Ectodermal cell (in vitro differentiated cells): ENCODE measurements around the gene PHLDB3.

Source experiments
- H3K27ac ChIP-seq: 2 replicates; pipeline ENCODE4 v1.7.0; 2013; ENCODE audit warnings: mild to moderate bottlenecking, low read depth, low read length; ENCODE audit not compliant: insufficient read depth, poor library complexity, severe bottlenecking
- H3K27me3 ChIP-seq: 2 replicates; pipeline ENCODE4 v1.7.0; 2013; ENCODE audit warnings: mild to moderate bottlenecking, low read length; ENCODE audit not compliant: insufficient read depth, control insufficient read depth, poor library complexity, severe bottlenecking
- H3K36me3 ChIP-seq: one replicate; pipeline ENCODE4 v1.7.0; 2013; ENCODE audit warnings: low read length; ENCODE audit not compliant: control insufficient read depth, insufficient read depth
- H3K4me1 ChIP-seq: one replicate; pipeline ENCODE4 v1.7.0; 2013; ENCODE audit warnings: low read length; ENCODE audit not compliant: control insufficient read depth, insufficient read depth
- H3K4me3 ChIP-seq: 2 replicates; pipeline ENCODE4 v1.7.0; 2013; ENCODE audit warnings: low read depth, low read length, control low read depth; ENCODE audit not compliant: insufficient read depth
- H3K9me3 ChIP-seq: 2 replicates; pipeline ENCODE4 v1.7.0; 2013; ENCODE audit warnings: mild to moderate bottlenecking, low read length, moderate library complexity; ENCODE audit not compliant: control insufficient read depth
- WGBS, 2 experiments: methylation state at CpG; one replicate each; pipeline ENCODE4 v1.1.7; 2013; ENCODE audit warnings: missing lambda C conversion rate in 2 of 2; 5-methylcytosine and 5-hydroxymethylcytosine counted together

PHLDB3 gene

DNA sequence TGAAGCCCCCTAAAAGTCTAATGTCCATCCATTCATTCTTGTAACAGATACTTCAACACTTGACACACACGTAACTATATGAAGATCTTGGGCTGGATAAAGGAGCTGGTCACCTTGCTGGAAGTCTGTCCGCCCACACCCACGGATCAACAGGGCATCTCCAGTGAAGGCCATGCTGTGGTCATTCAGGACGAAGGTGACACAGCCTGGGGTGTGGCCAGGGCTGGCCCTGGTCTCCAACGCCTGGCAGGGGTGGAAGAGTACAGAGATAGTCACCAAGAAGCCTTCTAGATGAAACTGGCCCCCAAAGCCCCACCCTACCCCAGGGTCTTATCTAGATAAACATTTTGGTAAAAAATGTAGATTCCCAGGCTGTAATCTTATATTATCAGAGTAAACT lies 6.8 kb upstream of the PHLDB3 start:
- 95 to 96% methylated on average over 5 of the region's 5 CpGs for WGBS, 2 experiments
- Histone ChIP-seq H3K4me1 (no peaks in the 10 kb centered on the region), H3K9me3 (no peaks in the 10 kb centered on the region), H3K36me3 (no peaks in the 10 kb centered on the region), H3K27me3 (no peaks in the 10 kb centered on the region), H3K27ac (no peak overlapping the region), H3K4me3 (no peak overlapping the region)

DNA sequence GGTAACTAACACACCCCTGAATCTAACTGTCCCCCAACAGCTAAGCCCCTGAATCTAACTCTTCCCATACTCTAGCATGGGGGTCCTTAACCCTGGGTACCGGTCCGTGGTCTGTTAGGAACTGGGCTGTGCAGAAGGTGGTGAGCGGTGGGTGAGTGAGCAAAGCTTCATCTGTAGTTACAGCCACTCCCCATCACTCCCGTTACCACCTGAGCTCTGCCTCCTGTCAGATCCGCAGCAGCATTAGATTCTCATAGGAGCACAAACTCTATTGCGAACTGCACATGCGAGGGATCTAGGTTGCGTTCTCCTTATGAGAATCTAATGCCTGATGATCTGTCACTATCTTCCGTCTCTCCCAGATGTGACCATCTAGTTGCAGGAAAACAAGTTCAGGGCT lies 6.2 kb upstream of the PHLDB3 start:
- 96% methylated on average over 9 of the region's 9 CpGs for WGBS, 2 experiments
- Histone ChIP-seq H3K9me3 (no peaks in the 10 kb centered on the region), H3K27ac (no peak overlapping the region)

DNA sequence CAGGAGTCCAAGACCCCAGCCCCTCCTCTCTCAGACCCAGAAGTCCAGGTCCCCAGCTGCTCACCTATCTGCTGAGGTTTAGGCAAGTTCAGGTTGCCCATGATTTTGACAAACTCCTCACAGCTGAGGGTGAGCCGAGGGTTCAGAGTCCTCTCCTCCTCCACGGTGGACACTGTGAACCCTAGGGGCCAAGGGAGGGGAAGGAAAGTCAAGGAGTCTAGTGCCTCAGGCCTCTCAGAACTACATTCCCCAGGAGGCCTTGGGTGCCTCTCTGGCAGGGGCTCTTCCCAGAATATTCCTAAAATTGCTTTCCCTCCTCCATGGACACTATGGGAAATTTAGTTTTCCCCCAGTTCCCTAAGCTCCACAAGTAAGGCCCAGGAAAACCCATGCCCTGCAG lies 3.3 kb upstream of the PHLDB3 start:
- no peaks in the 10 kb centered on the region for H3K9me3 ChIP-seq
- no peaks in the 10 kb centered on the region for H3K27me3 ChIP-seq
- no peaks in the 10 kb centered on the region for H3K36me3 ChIP-seq
- H3K4me1 ChIP-seq = no peaks in the 10 kb centered on the region
- no peak overlapping the region for H3K27ac ChIP-seq
- 84 to 86% methylated on average over 2 of the region's 2 CpGs for WGBS, 2 experiments
- H3K4me3 ChIP-seq = no peak overlapping the region

More for the DNA sequence above, 6.2 kb upstream of the PHLDB3 start:
- no peak overlapping the region for H3K4me3 ChIP-seq
- H3K4me1 ChIP-seq = no peaks in the 10 kb centered on the region
- no peaks in the 10 kb centered on the region for H3K36me3 ChIP-seq
- H3K27me3 ChIP-seq = no peaks in the 10 kb centered on the region

DNA sequence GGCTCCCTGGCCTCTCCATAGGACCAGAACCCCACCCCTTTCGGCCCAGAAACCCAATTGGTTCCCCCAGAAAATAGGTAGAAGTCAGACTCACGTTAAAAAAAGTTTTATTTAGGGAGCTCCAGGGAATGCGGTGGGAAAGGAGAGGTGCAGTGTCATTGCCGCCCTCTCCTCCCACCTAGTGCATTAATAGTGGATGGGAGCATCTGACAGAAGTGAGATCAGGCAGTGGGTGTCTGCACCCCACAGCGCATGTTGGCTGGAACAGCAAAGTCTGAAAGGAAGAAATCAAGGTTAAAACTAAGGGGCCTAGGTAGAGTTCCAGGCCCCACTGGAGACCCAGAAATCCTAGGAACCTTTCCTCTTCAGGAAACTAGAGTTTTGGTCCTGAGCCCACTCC lies 2.1 kb upstream of the PHLDB3 start:
- Histone ChIP-seq H3K36me3 (peaks cover 5% of the 10 kb centered on the region), H3K9me3 (no peaks in the 10 kb centered on the region), H3K27ac (no peak overlapping the region), H3K4me1 (no peaks in the 10 kb centered on the region), H3K4me3 (no peak overlapping the region), H3K27me3 (no peaks in the 10 kb centered on the region)
- 91 to 96% methylated on average over 5 of the region's 5 CpGs for WGBS, 2 experiments

DNA sequence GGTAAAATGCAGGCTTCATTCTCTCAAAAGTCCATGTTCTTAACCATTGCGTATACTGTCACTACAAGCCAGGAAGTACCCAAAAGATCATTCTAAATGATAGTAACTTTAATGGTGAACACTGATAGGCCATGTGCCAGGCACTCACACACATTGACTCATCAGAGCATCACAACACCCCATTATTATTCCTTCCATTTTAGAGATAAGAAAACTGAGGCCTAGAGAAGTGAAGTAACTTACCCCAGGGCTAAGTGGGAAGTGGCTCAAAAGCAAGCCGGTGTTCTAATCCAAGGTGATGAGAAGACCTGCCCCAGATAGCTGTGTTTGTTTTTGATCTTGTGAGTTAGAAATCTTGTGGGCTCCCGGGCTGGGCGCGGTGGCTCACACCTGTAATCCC lies 1.4 kb upstream of the PHLDB3 start:
- Histone ChIP-seq H3K4me1 (no peaks in the 10 kb centered on the region), H3K4me3 (no peak overlapping the region), H3K27me3 (no peaks in the 10 kb centered on the region), H3K36me3 (peaks cover 6% of the 10 kb centered on the region), H3K9me3 (no peaks in the 10 kb centered on the region), H3K27ac (no peak overlapping the region)
- 94 to 95% methylated on average over 4 to 5 of the region's 5 CpGs for WGBS, 2 experiments

DNA sequence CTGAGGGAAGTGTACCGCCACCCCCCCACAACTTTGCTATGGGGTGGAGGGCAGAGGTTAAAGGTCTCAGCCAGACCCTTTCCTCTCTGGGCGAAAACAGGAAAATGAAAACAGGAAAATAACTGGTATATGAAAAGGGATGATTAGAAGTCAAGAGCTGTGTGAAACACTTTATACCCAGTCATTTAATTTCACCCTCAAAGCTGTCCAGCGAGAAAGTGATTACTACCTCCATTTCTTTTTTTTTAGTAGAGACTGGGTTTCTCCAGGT lies 575 bp upstream of the PHLDB3 start:
- H3K9me3 ChIP-seq = no peaks in the 10 kb centered on the region
- H3K27ac ChIP-seq = no peak overlapping the region
- H3K4me3 ChIP-seq = peak overlapping the region; percentile 69
- H3K4me1 ChIP-seq = no peaks in the 10 kb centered on the region
- WGBS, 2 experiments = 83% methylated on average over 2 of the region's 3 CpGs
- H3K36me3 ChIP-seq = peaks cover 6% of the 10 kb centered on the region
- no peaks in the 10 kb centered on the region for H3K27me3 ChIP-seq

DNA sequence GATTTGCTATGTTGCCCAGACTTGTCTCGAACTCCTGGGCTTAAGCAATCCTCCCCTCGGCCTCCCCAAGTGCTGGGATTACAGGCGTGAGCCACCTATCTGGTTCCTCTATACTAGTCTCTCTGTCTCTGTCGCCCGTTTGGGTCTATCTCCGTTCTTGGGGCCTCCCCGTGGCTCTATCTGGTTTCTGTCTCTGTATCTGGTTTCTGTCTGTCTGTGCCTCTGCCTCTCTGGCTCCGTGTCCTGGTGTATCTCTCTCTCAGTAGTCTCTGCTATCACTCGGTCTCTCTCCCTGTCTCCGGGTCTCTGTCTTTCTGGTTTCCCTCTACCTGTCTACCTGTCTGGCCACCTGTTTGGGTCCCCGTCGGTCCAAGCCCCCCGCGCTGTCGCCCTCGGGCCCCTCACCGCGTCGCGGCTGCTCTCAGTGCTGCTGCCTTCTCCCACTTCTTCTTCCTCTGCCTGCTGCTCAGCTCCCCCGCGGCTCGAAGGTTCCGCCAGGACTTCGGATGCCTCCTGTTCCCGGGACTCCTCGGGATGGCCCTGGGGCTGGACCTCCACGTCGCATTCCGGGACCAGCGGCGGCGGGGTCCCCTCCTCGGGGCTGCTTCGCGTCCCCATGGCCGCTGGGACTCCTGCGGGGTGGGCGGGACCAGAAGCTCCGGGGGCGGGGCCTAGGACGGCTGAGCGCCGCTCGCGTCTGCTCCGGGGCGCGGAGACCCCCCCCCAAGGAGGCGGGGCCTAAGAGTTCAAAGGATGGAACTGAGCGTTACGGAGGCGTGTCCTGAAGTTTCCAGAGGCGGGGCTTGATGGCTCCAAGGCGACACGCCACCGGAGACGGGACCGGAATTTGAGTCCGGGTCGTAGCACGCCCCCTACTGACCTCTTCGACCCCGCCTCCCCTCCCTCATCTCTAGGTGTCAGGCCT lies 783 bp downstream of the PHLDB3 start:
- Histone ChIP-seq H3K27me3 (no peaks in the 10 kb centered on the region), H3K27ac (no peak overlapping the region), H3K9me3 (no peaks in the 10 kb centered on the region), H3K4me3 (peak overlapping the region; percentile 69), H3K4me1 (no peaks in the 10 kb centered on the region), H3K36me3 (peaks cover 6% of the 10 kb centered on the region)
- WGBS, 2 experiments = 4% methylated on average over 64 of the region's 64 CpGs

DNA sequence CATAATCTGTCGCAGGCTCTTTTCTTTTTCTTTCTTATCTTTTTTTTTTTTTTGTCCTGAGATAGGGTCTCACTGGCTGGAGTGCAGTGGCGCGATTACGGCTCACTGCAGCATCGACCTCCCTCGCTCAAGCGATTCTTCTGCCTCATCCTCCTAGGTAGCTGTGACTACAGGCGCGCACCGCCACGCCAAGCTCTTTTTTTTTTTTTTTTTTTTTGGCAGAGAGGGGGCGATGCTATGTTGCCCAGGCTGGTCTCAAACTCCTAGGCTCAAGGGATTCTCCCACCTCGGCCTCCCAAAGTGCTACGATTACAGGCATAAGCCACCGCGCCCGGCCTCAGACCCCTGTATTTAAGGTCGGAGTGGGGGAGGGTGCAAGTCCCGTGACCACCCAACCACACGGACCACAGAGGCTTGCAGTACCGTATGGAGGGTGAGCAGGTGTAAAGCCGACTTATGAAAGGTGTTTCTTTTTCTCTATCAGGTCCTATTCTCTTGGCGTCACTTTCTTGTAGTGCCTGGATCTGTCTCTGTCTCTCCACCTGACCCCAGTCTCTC lies 2.0 kb downstream of the PHLDB3 start:
- 91 to 95% methylated on average over 23 of the region's 23 CpGs for WGBS, 2 experiments
- Histone ChIP-seq H3K9me3 (no peaks in the 10 kb centered on the region), H3K4me1 (no peaks in the 10 kb centered on the region), H3K4me3 (no peak overlapping the region), H3K36me3 (peaks cover 6% of the 10 kb centered on the region), H3K27ac (no peak overlapping the region), H3K27me3 (no peaks in the 10 kb centered on the region)

DNA sequence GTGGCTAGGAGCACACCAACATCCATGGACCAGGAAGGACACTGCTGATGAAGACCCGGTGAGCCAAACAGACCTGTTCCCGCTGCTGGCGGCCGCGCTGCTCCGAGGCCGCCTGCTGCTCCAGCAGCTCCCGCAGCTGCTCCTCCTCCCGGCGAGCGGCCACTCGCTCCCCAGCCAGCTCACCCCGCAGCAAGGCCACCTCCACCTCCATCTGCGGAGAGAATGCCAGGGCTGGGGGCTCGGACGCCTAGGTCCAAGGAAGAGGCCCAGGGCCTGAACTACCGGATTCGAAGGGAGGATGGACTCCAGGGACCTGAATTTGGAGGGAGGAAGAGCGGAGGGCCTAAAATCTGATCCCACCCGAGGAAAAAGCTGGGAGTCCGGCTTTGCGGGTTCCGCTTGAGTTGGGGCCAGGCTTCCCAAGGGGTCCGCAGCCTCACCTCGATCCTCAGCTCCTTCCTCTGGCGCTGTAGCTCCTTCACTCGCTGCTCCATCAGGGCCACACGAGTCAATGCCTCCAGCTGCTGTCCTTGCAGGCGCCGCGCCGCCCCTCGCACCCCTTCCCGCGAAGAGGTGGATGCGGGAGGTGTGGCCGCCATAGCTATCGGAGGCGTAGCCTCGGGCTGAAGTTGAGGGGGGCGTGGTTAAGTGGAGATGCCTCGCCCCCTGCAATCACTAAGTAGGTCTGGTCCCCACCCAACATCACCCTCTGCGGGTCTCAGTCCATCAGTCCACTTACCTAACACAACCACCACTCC lies 2.7 kb downstream of the PHLDB3 start:
- no peaks in the 10 kb centered on the region for H3K4me1 ChIP-seq
- WGBS, 2 experiments = 86 to 92% methylated on average over 43 of the region's 43 CpGs
- no peak overlapping the region for H3K27ac ChIP-seq
- H3K9me3 ChIP-seq = no peaks in the 10 kb centered on the region
- no peaks in the 10 kb centered on the region for H3K27me3 ChIP-seq
- H3K36me3 ChIP-seq = peaks cover 6% of the 10 kb centered on the region
- no peak overlapping the region for H3K4me3 ChIP-seq

DNA sequence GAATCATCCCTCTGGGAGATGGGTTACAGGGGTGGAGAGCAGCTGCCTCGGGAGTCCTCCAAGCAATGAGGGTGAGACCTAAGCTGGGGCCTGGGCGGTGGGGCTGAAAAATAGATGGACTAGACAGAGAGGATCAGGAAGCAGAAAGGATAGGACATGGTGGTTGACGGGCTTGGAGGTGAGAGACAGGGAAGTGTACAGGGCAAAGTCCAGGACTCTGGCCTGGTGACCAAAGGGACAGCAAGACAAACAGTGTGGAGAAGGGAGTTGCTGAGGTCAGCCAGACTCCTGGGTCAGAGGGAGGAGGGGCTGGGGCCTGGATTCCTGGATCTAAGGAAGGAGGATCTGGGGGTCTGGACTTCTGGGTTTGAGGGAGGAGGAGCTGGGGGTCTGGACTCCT lies 5.5 kb downstream of the PHLDB3 start:
- WGBS, 2 experiments = 89 to 91% methylated on average over 3 of the region's 3 CpGs
- Histone ChIP-seq H3K27ac (no peak overlapping the region), H3K9me3 (no peaks in the 10 kb centered on the region), H3K4me3 (no peak overlapping the region), H3K36me3 (peaks cover 6% of the 10 kb centered on the region), H3K27me3 (no peaks in the 10 kb centered on the region), H3K4me1 (no peaks in the 10 kb centered on the region)
